CD14-positive monocyte (primary cell): Measurements from ENCODE around the gene MAML3. TPM values are rescaled to one million over a fixed set of nuclear protein-coding genes. Genes with fewer than 3 reads are reported as not detected.

Experiments
- DNase-seq, 3 donors: peaks; one replicate each; pipeline ENCODE4 v3.0.0-alpha.2; 2011 to 2022
- H2AFZ ChIP-seq: 2 replicates; pipeline ENCODE4 v1.6.0; 2012; ENCODE audit warnings: mild to moderate bottlenecking, low read depth, low read length, inconsistent platforms; ENCODE audit not compliant: insufficient read depth, poor library complexity, severe bottlenecking
- H3K27ac ChIP-seq, 2 donors: 1 replicate in 1 of 2; 2 replicates in 1 of 2; pipeline ENCODE4 v1.5.1; 2012 to 2013; ENCODE audit warnings: low read length in 2 of 2, control low read depth in 1 of 2, inconsistent platforms in 1 of 2, low read depth in 1 of 2, mild to moderate bottlenecking in 1 of 2
- H3K27me3 ChIP-seq, 2 donors: one replicate each; pipeline versions ENCODE4 v1.6.0 to v1.6.1; 2011 to 2013; ENCODE audit warnings: low read length in 2 of 2; ENCODE audit not compliant: control insufficient read depth in 2 of 2, insufficient read depth in 2 of 2
- H3K36me3 ChIP-seq, 2 donors: replicated peaks in 1 of 2; 1 replicate in 1 of 2; 2 replicates in 1 of 2; pipeline versions ENCODE4 v1.5.1 to v1.6.1; 2012 to 2013; ENCODE audit warnings: low read length in 2 of 2, control low read depth in 1 of 2, inconsistent platforms in 1 of 2, mild to moderate bottlenecking in 1 of 2; ENCODE audit not compliant: insufficient read depth in 2 of 2, control insufficient read depth in 1 of 2
- H3K4me1 ChIP-seq, 2 donors: 1 replicate in 1 of 2; 2 replicates in 1 of 2; pipeline versions ENCODE4 v1.5.1 to v1.6.1; 2012 to 2013; ENCODE audit warnings: low read length in 2 of 2, control low read depth in 1 of 2, inconsistent platforms in 1 of 2, mild to moderate bottlenecking in 1 of 2, moderate library complexity in 1 of 2; ENCODE audit not compliant: insufficient read depth in 2 of 2, control insufficient read depth in 1 of 2
- H3K4me2 ChIP-seq: replicated peaks from 2 replicates; pipeline ENCODE3; 2012; ENCODE audit warnings: low read length, moderate library complexity, mild to moderate bottlenecking; ENCODE audit not compliant: poor library complexity, severe bottlenecking; ENCODE audit errors: extremely low read depth
- H3K4me3 ChIP-seq, 3 experiments: fragments of 200-600 bp in 1 of 3; sonication (generic) in 1 of 3; replicated peaks in 1 of 3; 1 replicate in 2 of 3; 2 replicates in 1 of 3; pipeline ENCODE4 v1.5.1; 2011 to 2013; ENCODE audit warnings: low read length in 3 of 3, mild to moderate bottlenecking in 3 of 3, control low read depth in 2 of 3, low read depth in 2 of 3, inconsistent platforms in 1 of 3, moderate library complexity in 1 of 3
- H3K79me2 ChIP-seq: 2 replicates; pipeline ENCODE4 v1.6.0; 2012; ENCODE audit warnings: mild to moderate bottlenecking, control low read depth, inconsistent platforms, low read length, moderate library complexity; ENCODE audit not compliant: insufficient read depth
- H3K9ac ChIP-seq: 2 replicates; pipeline ENCODE4 v1.6.0; 2017; ENCODE audit warnings: low read length, mild to moderate bottlenecking; ENCODE audit not compliant: insufficient read depth, poor library complexity, severe bottlenecking
- H3K9me3 ChIP-seq, 2 donors: replicated peaks in 1 of 2; 1 replicate in 1 of 2; 2 replicates in 1 of 2; pipeline versions ENCODE4 v1.5.1 to v1.6.1; 2012 to 2013; ENCODE audit warnings: low read length in 2 of 2, control low read depth in 1 of 2; ENCODE audit not compliant: control insufficient read depth in 1 of 2, insufficient read depth in 1 of 2
- H4K20me1 ChIP-seq: 2 replicates; pipeline ENCODE4 v1.6.0; 2012; ENCODE audit warnings: mild to moderate bottlenecking, low read length, control low read depth, moderate library complexity; ENCODE audit not compliant: insufficient read depth
- H3K27ac Mint-ChIP-seq, 7 donors: one replicate each; pipeline ENCODE4 v1.8.0; 2020; ENCODE audit warnings: mild to moderate bottlenecking in 7 of 7, mixed read lengths in 7 of 7, moderate library complexity in 6 of 7, inconsistent platforms in 2 of 7
- H3K27me3 Mint-ChIP-seq, 3 donors: one replicate each; pipeline ENCODE4 v1.8.0; 2021 to 2022; ENCODE audit warnings: low read depth in 3 of 3, mild to moderate bottlenecking in 3 of 3, mixed read lengths in 3 of 3, moderate library complexity in 3 of 3, inconsistent platforms in 1 of 3
- H3K36me3 Mint-ChIP-seq, 2 donors: one replicate each; pipeline ENCODE4 v1.8.0; 2020; ENCODE audit warnings: mixed read lengths in 2 of 2, inconsistent platforms in 1 of 2, mild to moderate bottlenecking in 1 of 2
- H3K4me1 Mint-ChIP-seq: one replicate; pipeline ENCODE4 v1.8.0; 2020; ENCODE audit warnings: mild to moderate bottlenecking, mixed read lengths
- H3K4me3 Mint-ChIP-seq, 2 donors: one replicate each; pipeline ENCODE4 v1.8.0; 2020; ENCODE audit warnings: mild to moderate bottlenecking in 2 of 2, mixed read lengths in 2 of 2, moderate library complexity in 1 of 2
- H3K9me3 Mint-ChIP-seq, 7 donors: one replicate each; pipeline ENCODE4 v1.8.0; 2020 to 2022; ENCODE audit warnings: mixed read lengths in 7 of 7, mild to moderate bottlenecking in 6 of 7, moderate library complexity in 6 of 7, inconsistent platforms in 2 of 7
- WGBS: methylation state at CpG from one replicate; pipeline ENCODE4 v1.1.5; 2013; ENCODE audit warnings: missing lambda C conversion rate; ENCODE audit not compliant: insufficient coverage; 5-methylcytosine and 5-hydroxymethylcytosine counted together
- intact Hi-C, 2 donors: fragments of 100-400 bp; cut with micrococcal nuclease; formaldehyde crosslinking; loops; one replicate each; pipeline versions ENCODE4 v1.15.0 to v1.15.1; 2023
- polyA plus RNA-seq, 3 donors: library from polyadenylated mRNA; depleted of rRNA in 1 of 3; unstranded in 2 of 3; stranded (reverse) in 1 of 3; fragments of 300-500 nt in 2 of 3; fragments of >200 nt in 1 of 3; fragmentation: Illumina TruSeq in 2 of 3; gene quantifications; 1 replicate in 2 of 3; 2 replicates in 1 of 3; pipeline ENCODE4 v1.2.3, GENCODE V29; 2012 to 2021
- TF ChIP-seq, protein P1 (sequence below): fragments of 200-600 bp; IDR thresholded peaks from one replicate; pipeline ENCODE4 v1.8.0; 2022; ENCODE audit warnings: antibody characterized with exemption, mild to moderate bottlenecking

Gene MAML3
- polyA plus RNA-seq, 3 donors, result 1.5 to 6.5 (median 2.3) TPM

DNA sequence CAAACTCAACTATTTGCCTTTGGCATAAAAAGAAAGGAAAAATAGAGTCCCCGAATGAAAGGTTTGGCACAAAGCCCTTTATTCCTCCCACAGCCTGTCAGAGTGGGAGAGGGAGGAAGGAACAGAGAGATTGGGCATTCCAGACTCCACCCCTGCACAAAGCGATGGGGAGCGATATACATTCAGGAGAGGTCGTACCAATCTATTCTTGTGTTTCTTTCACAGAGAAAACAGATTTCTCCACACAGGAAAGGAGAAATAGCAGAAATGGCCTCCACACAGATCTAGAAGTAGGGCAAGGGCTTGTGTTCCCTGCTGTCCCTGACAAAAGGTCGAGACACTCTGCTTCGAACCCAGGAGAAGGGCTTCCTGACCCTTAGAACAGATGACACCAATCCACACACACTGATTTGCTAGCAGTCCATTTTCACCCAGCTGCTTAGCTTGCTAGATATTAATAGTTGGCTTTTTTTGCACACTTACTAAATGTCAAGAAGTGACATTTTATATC, 197.4 kb downstream of the MAML3 start:
- Histone ChIP-seq H3K4me2 (no peak overlapping the region), H3K27ac (no peak overlapping the region), H2AFZ (no peak overlapping the region), H3K36me3 (no peaks in the 10 kb centered on the region), H3K9ac (no peak overlapping the region), H3K4me1 (peaks cover under 1 to 4% of the 10 kb centered on the region in 2 donors), H3K9me3 (no peaks in the 10 kb centered on the region), H3K79me2 (peaks cover 4% of the 10 kb centered on the region), H4K20me1 (no peaks in the 10 kb centered on the region), H3K4me3 (no peak overlapping the region), H3K27me3 (no peaks in the 10 kb centered on the region)
- Mint-ChIP-seq H3K9me3 (no peaks in the 10 kb centered on the region), H3K4me1 (peaks cover 27% of the 10 kb centered on the region), H3K27me3 (no peaks in the 10 kb centered on the region), H3K36me3 (peaks cover 0 to under 1% of the 10 kb centered on the region in 2 donors), H3K4me3 (no peak overlapping the region), H3K27ac (peak overlapping the region in 2 of 7 donors; percentile 3 to 68)
- TF ChIP-seq, protein P1, sequence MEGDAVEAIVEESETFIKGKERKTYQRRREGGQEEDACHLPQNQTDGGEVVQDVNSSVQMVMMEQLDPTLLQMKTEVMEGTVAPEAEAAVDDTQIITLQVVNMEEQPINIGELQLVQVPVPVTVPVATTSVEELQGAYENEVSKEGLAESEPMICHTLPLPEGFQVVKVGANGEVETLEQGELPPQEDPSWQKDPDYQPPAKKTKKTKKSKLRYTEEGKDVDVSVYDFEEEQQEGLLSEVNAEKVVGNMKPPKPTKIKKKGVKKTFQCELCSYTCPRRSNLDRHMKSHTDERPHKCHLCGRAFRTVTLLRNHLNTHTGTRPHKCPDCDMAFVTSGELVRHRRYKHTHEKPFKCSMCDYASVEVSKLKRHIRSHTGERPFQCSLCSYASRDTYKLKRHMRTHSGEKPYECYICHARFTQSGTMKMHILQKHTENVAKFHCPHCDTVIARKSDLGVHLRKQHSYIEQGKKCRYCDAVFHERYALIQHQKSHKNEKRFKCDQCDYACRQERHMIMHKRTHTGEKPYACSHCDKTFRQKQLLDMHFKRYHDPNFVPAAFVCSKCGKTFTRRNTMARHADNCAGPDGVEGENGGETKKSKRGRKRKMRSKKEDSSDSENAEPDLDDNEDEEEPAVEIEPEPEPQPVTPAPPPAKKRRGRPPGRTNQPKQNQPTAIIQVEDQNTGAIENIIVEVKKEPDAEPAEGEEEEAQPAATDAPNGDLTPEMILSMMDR, result no peak
- 67% methylated on average over 1 of the region's 6 CpGs for WGBS
- DNase-seq, result no peak
- intact Hi-C loops, result no loop called here

DNA sequence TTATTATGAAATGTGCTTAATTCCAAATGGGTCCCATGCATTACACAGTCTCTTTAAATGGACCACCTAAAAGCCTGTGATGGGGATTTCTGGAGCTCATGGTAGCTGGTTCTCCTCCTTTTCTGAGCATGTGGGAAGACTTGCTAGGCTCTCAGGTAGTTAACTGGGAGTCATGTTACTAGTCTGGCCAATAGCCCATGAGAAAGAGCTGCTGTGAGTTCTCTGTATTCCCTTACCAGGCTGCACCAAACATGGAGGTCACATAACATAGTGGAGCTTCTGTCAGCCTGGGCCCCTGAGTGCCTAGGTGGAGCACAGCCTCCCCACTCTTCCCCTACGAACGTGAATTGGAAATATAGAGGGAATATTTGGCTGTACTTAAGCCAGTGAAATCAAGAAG, 198.4 kb downstream of the MAML3 start:
- Histone ChIP-seq H3K9me3 (no peaks in the 10 kb centered on the region), H3K36me3 (no peaks in the 10 kb centered on the region), H3K27ac (no peak overlapping the region), H3K9ac (no peak overlapping the region), H2AFZ (no peak overlapping the region), H3K27me3 (no peaks in the 10 kb centered on the region), H3K79me2 (peaks cover 4% of the 10 kb centered on the region), H3K4me3 (no peak overlapping the region), H3K4me1 (peaks cover 10% of the 10 kb centered on the region in 2 donors), H3K4me2 (no peak overlapping the region), H4K20me1 (no peaks in the 10 kb centered on the region)
- Mint-ChIP-seq H3K4me1 (peaks cover 30% of the 10 kb centered on the region), H3K27ac (no peak overlapping the region), H3K4me3 (no peak overlapping the region), H3K9me3 (no peaks in the 10 kb centered on the region), H3K36me3 (peaks cover 0 to 5% of the 10 kb centered on the region in 2 donors), H3K27me3 (no peaks in the 10 kb centered on the region)
- TF ChIP-seq, protein P1, result no peak
- WGBS, result no CpG with 5 or more reads among the region's 2 CpGs
- intact Hi-C loops, result no loop called here
- DNase-seq, result no peak
